ENCODE data around the gene NR1D2.

Gene NR1D2

DNA sequence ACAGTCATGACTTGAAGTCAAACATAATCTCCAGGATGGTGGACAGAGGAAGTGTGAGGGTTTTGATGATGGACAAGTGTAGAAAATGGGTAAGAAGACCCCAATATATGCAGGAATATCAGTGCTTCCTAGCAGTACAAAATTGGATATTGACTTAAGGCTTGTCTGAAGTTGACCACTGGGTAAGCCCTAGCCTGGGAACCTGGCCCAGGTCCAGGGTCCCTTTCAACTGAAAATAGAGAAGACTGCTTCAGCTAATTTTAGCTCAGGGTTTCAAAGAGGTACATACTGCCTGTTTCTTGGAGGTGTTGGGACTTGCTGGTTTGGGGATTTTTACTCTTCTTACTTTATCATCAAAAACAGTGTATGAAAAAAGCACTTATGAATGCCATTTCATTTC lies 4.7 kb downstream of the NR1D2 start:
- TF ChIP-seq L3MBTL2 (conservative IDR thresholded peaks at IDR 0.05): no peak
- TF ChIP-seq TARDBP (IDR thresholded peaks at IDR 0.05): no peak
- TF ChIP-seq, protein P1, sequence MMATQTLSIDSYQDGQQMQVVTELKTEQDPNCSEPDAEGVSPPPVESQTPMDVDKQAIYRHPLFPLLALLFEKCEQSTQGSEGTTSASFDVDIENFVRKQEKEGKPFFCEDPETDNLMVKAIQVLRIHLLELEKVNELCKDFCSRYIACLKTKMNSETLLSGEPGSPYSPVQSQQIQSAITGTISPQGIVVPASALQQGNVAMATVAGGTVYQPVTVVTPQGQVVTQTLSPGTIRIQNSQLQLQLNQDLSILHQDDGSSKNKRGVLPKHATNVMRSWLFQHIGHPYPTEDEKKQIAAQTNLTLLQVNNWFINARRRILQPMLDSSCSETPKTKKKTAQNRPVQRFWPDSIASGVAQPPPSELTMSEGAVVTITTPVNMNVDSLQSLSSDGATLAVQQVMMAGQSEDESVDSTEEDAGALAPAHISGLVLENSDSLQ (IDR thresholded peaks at IDR 0.05): no peak
- TF ChIP-seq SP1 (IDR thresholded peaks at IDR 0.05): no peak
- TF ChIP-seq FOXK2 (IDR thresholded peaks at IDR 0.05): no peak
- ChIA-PET POLR2A (interaction anchor here (1.0 kb wide), 1 partner anchor 33 kb away, joined by 7 read pairs; the partner anchor contains the start of genes NKIRAS1 and RPL15), CTCF (interaction anchor here (0.6 to 1.1 kb wide), 3 partner anchors 8 to 1419 kb away, joined by 3 read pairs; no protein-coding TSS in a partner anchor)
- no peak for DNase-seq (ENCODE audit: extremely low spot score)

DNA sequence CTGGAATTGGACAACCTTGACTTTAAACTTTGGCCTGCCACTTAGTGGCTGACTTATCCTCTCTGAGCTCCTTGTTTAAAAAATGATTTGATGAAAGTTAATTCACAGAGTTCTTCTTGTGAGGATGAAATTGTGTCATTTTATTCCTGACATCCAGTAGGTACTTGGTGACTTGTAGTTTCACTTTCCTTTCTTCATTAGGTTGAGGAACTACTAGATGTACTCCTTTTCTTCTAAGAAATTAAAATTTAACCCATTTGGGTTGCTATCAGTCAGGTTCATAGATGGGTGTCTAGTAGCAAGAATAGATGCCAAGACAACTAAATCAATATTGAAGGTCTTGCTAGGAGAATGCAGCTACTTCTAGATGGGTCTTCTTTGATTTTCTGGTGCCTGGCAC lies 5.2 kb downstream of the NR1D2 start:
- TF ChIP-seq, protein P1 (IDR thresholded peaks at IDR 0.05): no peak
- TF ChIP-seq NFRKB (IDR thresholded peaks at IDR 0.05): no peak
- no peak for TF ChIP-seq L3MBTL2 (conservative IDR thresholded peaks at IDR 0.05)
- no peak for TF ChIP-seq HDGF (IDR thresholded peaks at IDR 0.05; ENCODE audit: borderline replicate concordance)
- no peak for TF ChIP-seq SP1 (IDR thresholded peaks at IDR 0.05)
- no peak for TF ChIP-seq SUZ12 (IDR thresholded peaks at IDR 0.05)
- TF ChIP-seq ZNF384 (IDR thresholded peaks at IDR 0.05): no peak
- TF ChIP-seq CTBP1 (IDR thresholded peaks at IDR 0.05; ENCODE audit: borderline replicate concordance): no peak
- no peak for TF ChIP-seq ELF4 (IDR thresholded peaks at IDR 0.05)
- TF ChIP-seq LEF1 (IDR thresholded peaks at IDR 0.05; ENCODE audit: borderline replicate concordance): no peak
- TF ChIP-seq FOXA1 (IDR thresholded peaks at IDR 0.05): no peak
- no peak for DNase-seq (ENCODE audit: extremely low spot score)
- ChIA-PET POLR2A (interaction anchor here (1.0 kb wide), 1 partner anchor 33 kb away, joined by 7 read pairs; the partner anchor contains the start of genes NKIRAS1 and RPL15), CTCF (interaction anchor here (0.9 to 1.1 kb wide), 2 partner anchors 8 to 1418 kb away, joined by 3 read pairs; no protein-coding TSS in a partner anchor)

GRCh38 chr3:23952646-23953045 lies 7.6 kb downstream of the NR1D2 start:
- TF ChIP-seq ARNT (IDR thresholded peaks at IDR 0.05): no peak
- no peak for TF ChIP-seq LEF1 (IDR thresholded peaks at IDR 0.05; ENCODE audit: borderline replicate concordance)
- no peak for TF ChIP-seq FOXK2 (IDR thresholded peaks at IDR 0.05)
- TF ChIP-seq ELF4 (IDR thresholded peaks at IDR 0.05): no peak
- TF ChIP-seq ZNF384 (IDR thresholded peaks at IDR 0.05): no peak
- no peak for TF ChIP-seq SUZ12 (IDR thresholded peaks at IDR 0.05)
- no peak for TF ChIP-seq TARDBP (IDR thresholded peaks at IDR 0.05)
- TF ChIP-seq, protein P1 (IDR thresholded peaks at IDR 0.05): no peak
- TF ChIP-seq FOXA1 (IDR thresholded peaks at IDR 0.05): no peak
- ChIA-PET CTCF (no interaction called here), POLR2A (interaction anchor here (2.2 kb wide), 1 partner anchor 36 kb away, joined by 9 read pairs; the partner anchor contains the start of genes NKIRAS1 and RPL15)
- no peak for DNase-seq (ENCODE audit: extremely low spot score)

- CTCF ChIA-PET: no interaction called here
- TF ChIP-seq ZNF384 (IDR thresholded peaks at IDR 0.05): no peak
- POLR2A ChIA-PET: interaction anchor here (2.2 kb wide), 1 partner anchor 37 kb away, joined by 9 read pairs; the partner anchor contains the start of genes NKIRAS1 and RPL15
- DNase-seq (ENCODE audit: extremely low spot score): no peak
Observed at GRCh38 chr3:23953523-23953922, 8.4 kb downstream of the NR1D2 start.

DNA sequence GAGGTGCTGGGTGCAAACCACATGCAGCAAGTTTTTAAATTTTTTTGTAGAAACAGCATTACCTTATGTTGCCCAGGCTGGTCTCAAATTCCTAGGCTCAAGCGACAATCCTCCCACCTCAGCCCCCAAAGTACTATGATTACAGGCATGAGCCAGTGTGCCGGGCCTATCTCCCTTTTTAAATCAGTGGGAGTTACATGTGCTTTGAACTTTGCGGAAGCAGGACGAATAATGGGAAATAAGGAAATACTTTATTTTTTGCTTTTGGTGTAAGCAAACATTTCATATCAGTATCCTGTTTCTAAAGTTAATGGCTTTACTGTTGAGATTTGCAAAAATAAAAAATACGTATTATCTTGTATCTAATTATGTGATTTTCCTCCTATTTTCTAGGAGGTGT lies 9.1 kb downstream of the NR1D2 start:
- POLR2A ChIA-PET: interaction anchor here (2.2 kb wide), 1 partner anchor 37 kb away, joined by 9 read pairs; the partner anchor contains the start of genes NKIRAS1 and RPL15
- CTCF ChIA-PET: no interaction called here
- TF ChIP-seq CTBP1 (IDR thresholded peaks at IDR 0.05; ENCODE audit: borderline replicate concordance): no peak
- no peak for TF ChIP-seq LEF1 (IDR thresholded peaks at IDR 0.05; ENCODE audit: borderline replicate concordance)
- no peak for TF ChIP-seq FOXK2 (IDR thresholded peaks at IDR 0.05)
- TF ChIP-seq BHLHE40 (IDR thresholded peaks at IDR 0.05; ENCODE audit: borderline replicate concordance): no peak
- TF ChIP-seq FOXA1 (IDR thresholded peaks at IDR 0.05): no peak
- TF ChIP-seq ZNF384 (IDR thresholded peaks at IDR 0.05): no peak
- no peak for TF ChIP-seq HDGF (IDR thresholded peaks at IDR 0.05; ENCODE audit: borderline replicate concordance)
- no peak for TF ChIP-seq ELF4 (IDR thresholded peaks at IDR 0.05)
- TF ChIP-seq TARDBP (IDR thresholded peaks at IDR 0.05): no peak
- TF ChIP-seq L3MBTL2 (conservative IDR thresholded peaks at IDR 0.05): no peak
- no peak for TF ChIP-seq ARNT (IDR thresholded peaks at IDR 0.05)
- TF ChIP-seq SUZ12 (IDR thresholded peaks at IDR 0.05): no peak
- no peak for TF ChIP-seq FOXM1 (IDR thresholded peaks at IDR 0.05; ENCODE audit: borderline replicate concordance)
- no peak for TF ChIP-seq SP1 (IDR thresholded peaks at IDR 0.05)
- TF ChIP-seq NFRKB (IDR thresholded peaks at IDR 0.05): no peak
- TF ChIP-seq, protein P1 (IDR thresholded peaks at IDR 0.05): no peak
- DNase-seq (ENCODE audit: extremely low spot score): no peak

GRCh38 chr3:23956701-23957100 lies 11.6 kb downstream of the NR1D2 start:
- TF ChIP-seq, protein P1 (IDR thresholded peaks at IDR 0.05): no peak
- TF ChIP-seq ZNF384 (IDR thresholded peaks at IDR 0.05) (no peak), TARDBP (IDR thresholded peaks at IDR 0.05) (no peak), BHLHE40 (IDR thresholded peaks at IDR 0.05; ENCODE audit: borderline replicate concordance) (no peak), NFRKB (IDR thresholded peaks at IDR 0.05) (no peak), L3MBTL2 (conservative IDR thresholded peaks at IDR 0.05) (no peak), LEF1 (IDR thresholded peaks at IDR 0.05; ENCODE audit: borderline replicate concordance) (no peak), SUZ12 (IDR thresholded peaks at IDR 0.05) (no peak), FOXM1 (IDR thresholded peaks at IDR 0.05; ENCODE audit: borderline replicate concordance) (no peak), ARNT (IDR thresholded peaks at IDR 0.05) (no peak), ELF4 (IDR thresholded peaks at IDR 0.05) (no peak), FOXK2 (IDR thresholded peaks at IDR 0.05) (no peak)
- ChIA-PET CTCF (no interaction called here), POLR2A (interaction anchor here (1.4 kb wide), 1 partner anchor 40 kb away, joined by 3 read pairs; the partner anchor contains the start of genes NKIRAS1 and RPL15)

More at GRCh38 chr3:23956701-23957100, 11.6 kb downstream of the NR1D2 start:
- DNase-seq (ENCODE audit: extremely low spot score): no peak
